ENCODE data around the gene FRMPD2. TPM values are rescaled to one million over a fixed set of nuclear protein-coding genes. Genes with fewer than 3 reads are reported as not detected.

The FRMPD2 gene
- total RNA-seq, 1 experiment from 2014 or later, result 0.44 TPM

GRCh38 chr10:48216744-48217143, 57.8 kb downstream of the FRMPD2 start:
- H2BK120ac ChIP-seq (ENCODE audit: low read depth, low read length, poor library complexity, severe bottlenecking), result no peak overlapping the region
- no peak for TF ChIP-seq CTCF (conservative IDR thresholded peaks at IDR 0.05)
- no peak overlapping the region for H3K4me3 Mint-ChIP-seq
- H2AK5ac ChIP-seq (ENCODE audit: insufficient read length, low read length), result no peak overlapping the region
- WGBS (ENCODE audit: extremely low coverage, insufficient read length, low lambda C conversion rate), result no CpG with 5 or more reads among the region's 1 CpG
- no peak overlapping the region for H3K56ac ChIP-seq (ENCODE audit: insufficient read length, low read depth, low read length)
- no peak overlapping the region for H4K8ac ChIP-seq (replicated peaks; ENCODE audit: insufficient read length, low read depth, low read length)
- no peak overlapping the region for H3K18ac ChIP-seq (ENCODE audit: insufficient read length, low read depth, low read length)
- H3K9ac ChIP-seq (ENCODE audit: extremely low read depth, insufficient read length, low read length), result no peak overlapping the region
- no peaks in the 10 kb centered on the region for H3K27me3 Mint-ChIP-seq (ENCODE audit: low read depth)
- H3K79me1 ChIP-seq (ENCODE audit: insufficient read depth, low read depth, low read length, poor library complexity, severe bottlenecking), result no peaks in the 10 kb centered on the region
- no peaks in the 10 kb centered on the region for H3K36me3 Mint-ChIP-seq (ENCODE audit: insufficient read depth in 1 of 3, low read depth in 3 of 3)
- H3K4me1 Mint-ChIP-seq, result no peaks in the 10 kb centered on the region
- H3K9me3 ChIP-seq (ENCODE audit: control insufficient read depth, low read depth, low read length), result no peaks in the 10 kb centered on the region
- no peak for DNase-seq
- no peak overlapping the region for H3K4me2 ChIP-seq (ENCODE audit: insufficient read depth, insufficient read length, low read length)
- no peak overlapping the region for H3K23ac ChIP-seq (ENCODE audit: insufficient read length, low read depth, low read length)
- H2BK20ac ChIP-seq (ENCODE audit: low read depth, low read length, poor library complexity, severe bottlenecking), result no peak overlapping the region
- no peak overlapping the region for H2BK5ac ChIP-seq (ENCODE audit: insufficient read length, low read length)
- no peaks in the 10 kb centered on the region for H3K4me1 ChIP-seq (ENCODE audit: insufficient read depth, low read length)
- no peak overlapping the region for H2BK12ac ChIP-seq (ENCODE audit: insufficient read length, low read depth, low read length)
- no peak overlapping the region for H3K4ac ChIP-seq (ENCODE audit: low read depth, low read length)
- no peak overlapping the region for H3K27ac Mint-ChIP-seq
- H3K23me2 ChIP-seq (ENCODE audit: insufficient read length, low read depth, low read length, poor library complexity, severe bottlenecking), result no peaks in the 10 kb centered on the region
- no peak overlapping the region for H3K14ac ChIP-seq (ENCODE audit: insufficient read depth, low read length)
- no peaks in the 10 kb centered on the region for H3K79me2 ChIP-seq (ENCODE audit: insufficient read depth, low read length)
- H4K5ac ChIP-seq (ENCODE audit: insufficient read length, low read depth, low read length), result no peak overlapping the region
- no peak overlapping the region for H2AFZ ChIP-seq (ENCODE audit: low read length)
- H3K27ac ChIP-seq (ENCODE audit: insufficient read length, low read depth, low read length), result no peak overlapping the region
- H2BK15ac ChIP-seq (ENCODE audit: low read depth, low read length), result no peak overlapping the region
- H3K27me3 ChIP-seq (ENCODE audit: insufficient read depth, low read length), result no peaks in the 10 kb centered on the region
- H4K20me1 ChIP-seq (ENCODE audit: control insufficient read depth, insufficient read depth, insufficient read length), result no peaks in the 10 kb centered on the region
- H3T11ph ChIP-seq (ENCODE audit: low read length), result no peak overlapping the region
- H3K9me3 Mint-ChIP-seq, result 0 out of 5 replicates have a peak, but pooled peaks cover 2 to 3% of the 10 kb centered on the region in 2 experiments
- H4K91ac ChIP-seq (ENCODE audit: insufficient read length, low read depth, low read length), result no peak overlapping the region

Measured in H9 (cell line).